Loucy (cell line): Measurements from ENCODE around the gene AQP12A.

Experiments
- CTCF ChIP-seq: fragments of 200-600 bp; sonication (generic); conservative IDR thresholded peaks from 2 replicates; pipeline ENCODE4 v1.5.1; 2014; ENCODE audit warnings: mild to moderate bottlenecking, antibody characterized with exemption, low read length
- EZH2phosphoT487 ChIP-seq: fragments of 200-600 bp; IDR thresholded peaks from 2 replicates; pipeline ENCODE4 v1.6.1; 2018; ENCODE audit warnings: antibody characterized with exemption, mild to moderate bottlenecking, moderate library complexity, borderline replicate concordance

- TF ChIP-seq CTCF: no peak
- no peak for TF ChIP-seq EZH2phosphoT487
Observed at GRCh38 chr2:240741091-240741490, 49.4 kb downstream of the AQP12A start.
